WTC11 (cell line): Measurements from ENCODE around the gene BAG1. TPM values are rescaled to one million over a fixed set of nuclear protein-coding genes. Genes with fewer than 3 reads are reported as not detected.

Source experiments
- CBFB ChIP-seq: sonication (generic); formaldehyde crosslinking; IDR thresholded peaks from 2 replicates; pipeline ENCODE4 v1.8.1; 2022; ENCODE audit warnings: mild to moderate bottlenecking, low read depth, missing genetic modification reagents
- ETV6 ChIP-seq: sonication (generic); formaldehyde crosslinking; IDR thresholded peaks from 2 replicates; pipeline ENCODE4 v1.8.1; 2022; ENCODE audit warnings: mild to moderate bottlenecking, missing genetic modification reagents
- FOXK1 ChIP-seq: sonication (generic); formaldehyde crosslinking; IDR thresholded peaks from 2 replicates; pipeline ENCODE4 v1.8.0; 2022; ENCODE audit warnings: mild to moderate bottlenecking, moderate library complexity, missing genetic modification reagents
- GTF2I ChIP-seq: fragments of 250-450 bp; sonication (Bioruptor Pico); conservative IDR thresholded peaks from 2 replicates; pipeline ENCODE4 v1.4.0; 2021; ENCODE audit warnings: mild to moderate bottlenecking
- JAZF1 ChIP-seq: fragments of 250-450 bp; sonication (Bioruptor Pico); IDR thresholded peaks from 2 replicates; pipeline ENCODE4 v1.9.0; 2021; ENCODE audit warnings: moderate library complexity, mild to moderate bottlenecking, inconsistent platforms
- KAT7 ChIP-seq: sonication (generic); formaldehyde crosslinking; IDR thresholded peaks from 2 replicates; pipeline ENCODE4 v1.8.1; 2023; ENCODE audit warnings: missing genetic modification reagents, mild to moderate bottlenecking, borderline replicate concordance
- MYBL2 ChIP-seq: sonication (generic); formaldehyde crosslinking; IDR thresholded peaks from 2 replicates; pipeline ENCODE4 v1.8.1; 2023; ENCODE audit warnings: mild to moderate bottlenecking, moderate library complexity, missing genetic modification reagents
- NR1H2 ChIP-seq: sonication (generic); formaldehyde crosslinking; IDR thresholded peaks from 2 replicates; pipeline ENCODE4 v1.9.0; 2021; ENCODE audit warnings: mild to moderate bottlenecking, moderate library complexity, missing genetic modification reagents
- NR2C2 ChIP-seq: sonication (generic); formaldehyde crosslinking; IDR thresholded peaks from 2 replicates; pipeline ENCODE4 v1.8.0; 2022; ENCODE audit warnings: mild to moderate bottlenecking, missing genetic modification reagents
- NR3C1 ChIP-seq: sonication (generic); formaldehyde crosslinking; conservative IDR thresholded peaks from 2 replicates; pipeline ENCODE4 v1.8.1; 2023; ENCODE audit warnings: low read depth, mild to moderate bottlenecking, missing genetic modification reagents
- PRRX2 ChIP-seq: fragments of 250-450 bp; sonication (Bioruptor Pico); IDR thresholded peaks from 2 replicates; pipeline ENCODE4 v1.8.0; 2021; ENCODE audit warnings: mild to moderate bottlenecking
- RORB ChIP-seq: fragments of 250-450 bp; sonication (Bioruptor Pico); IDR thresholded peaks from 2 replicates; pipeline ENCODE4 v1.9.0; 2021; ENCODE audit warnings: mild to moderate bottlenecking
- TEAD1 ChIP-seq: sonication (generic); formaldehyde crosslinking; IDR thresholded peaks from 2 replicates; pipeline ENCODE4 v1.8.0; 2022; ENCODE audit warnings: mild to moderate bottlenecking, missing genetic modification reagents
- ZNF263 ChIP-seq: sonication (generic); formaldehyde crosslinking; IDR thresholded peaks from 2 replicates; pipeline ENCODE4 v1.8.1; 2022; ENCODE audit warnings: low read depth, mild to moderate bottlenecking, moderate library complexity, missing genetic modification reagents
- ZNF396 ChIP-seq: fragments of 250-450 bp; sonication (Bioruptor Pico); IDR thresholded peaks from 2 replicates; pipeline ENCODE4 v1.8.0; 2021; ENCODE audit warnings: mild to moderate bottlenecking, moderate library complexity, borderline replicate concordance
- ZNF416 ChIP-seq: fragments of 250-450 bp; sonication (Bioruptor Pico); IDR thresholded peaks from 2 replicates; pipeline ENCODE4 v1.9.0; 2021; ENCODE audit warnings: mild to moderate bottlenecking, inconsistent platforms
- ZNF671 ChIP-seq: fragments of 250-450 bp; sonication (Bioruptor Pico); IDR thresholded peaks from 2 replicates; pipeline ENCODE4 v1.8.0; 2021; ENCODE audit warnings: mild to moderate bottlenecking
- total RNA-seq: library from RNA; stranded (reverse); gene quantifications from 3 replicates; pipeline ENCODE4 v1.2.3, GENCODE V29; 2021
- TF ChIP-seq, protein P1 (sequence below): sonication (generic); formaldehyde crosslinking; conservative IDR thresholded peaks from 2 replicates; pipeline ENCODE4 v1.8.1; 2023; ENCODE audit warnings: mild to moderate bottlenecking, low read depth, missing genetic modification reagents, moderate library complexity
- TF ChIP-seq, protein P2 (sequence below): sonication (generic); formaldehyde crosslinking; conservative IDR thresholded peaks from 2 replicates; pipeline ENCODE4 v1.8.1; 2022; ENCODE audit warnings: mild to moderate bottlenecking, missing genetic modification reagents
- TF ChIP-seq, protein P3 (sequence below): fragments of 250-450 bp; sonication (Bioruptor Pico); IDR thresholded peaks from 2 replicates; pipeline ENCODE4 v1.9.0; 2021; ENCODE audit warnings: mild to moderate bottlenecking
- TF ChIP-seq, protein P4 (sequence below): fragments of 250-450 bp; sonication (Bioruptor Pico); conservative IDR thresholded peaks from 2 replicates; pipeline ENCODE4 v1.9.0; 2021; ENCODE audit warnings: mild to moderate bottlenecking
- TF ChIP-seq, protein P5 (sequence below): fragments of 200-600 bp; IDR thresholded peaks from 2 replicates; pipeline ENCODE4 v1.8.0; 2022; ENCODE audit warnings: antibody characterized with exemption
- TF ChIP-seq, protein P6 (sequence below): sonication (generic); formaldehyde crosslinking; IDR thresholded peaks from 2 replicates; pipeline ENCODE4 v1.8.1; 2023; ENCODE audit warnings: mild to moderate bottlenecking, missing genetic modification reagents, moderate library complexity
- TF ChIP-seq, protein P7 (sequence below): sonication (generic); formaldehyde crosslinking; IDR thresholded peaks from 2 replicates; pipeline ENCODE4 v1.8.0; 2023; ENCODE audit warnings: missing genetic modification reagents
- TF ChIP-seq, protein P8 (sequence below): sonication (generic); formaldehyde crosslinking; IDR thresholded peaks from 2 replicates; pipeline ENCODE4 v1.8.1; 2023; ENCODE audit warnings: mild to moderate bottlenecking, missing genetic modification reagents, moderate library complexity
- TF ChIP-seq, protein P9 (sequence below): fragments of 250-450 bp; sonication (Bioruptor Pico); IDR thresholded peaks from 2 replicates; pipeline ENCODE4 v1.8.0; 2021; ENCODE audit warnings: mild to moderate bottlenecking

The BAG1 gene
- total RNA-seq, 1 experiment from 2014 or later: 52.9 TPM

DNA sequence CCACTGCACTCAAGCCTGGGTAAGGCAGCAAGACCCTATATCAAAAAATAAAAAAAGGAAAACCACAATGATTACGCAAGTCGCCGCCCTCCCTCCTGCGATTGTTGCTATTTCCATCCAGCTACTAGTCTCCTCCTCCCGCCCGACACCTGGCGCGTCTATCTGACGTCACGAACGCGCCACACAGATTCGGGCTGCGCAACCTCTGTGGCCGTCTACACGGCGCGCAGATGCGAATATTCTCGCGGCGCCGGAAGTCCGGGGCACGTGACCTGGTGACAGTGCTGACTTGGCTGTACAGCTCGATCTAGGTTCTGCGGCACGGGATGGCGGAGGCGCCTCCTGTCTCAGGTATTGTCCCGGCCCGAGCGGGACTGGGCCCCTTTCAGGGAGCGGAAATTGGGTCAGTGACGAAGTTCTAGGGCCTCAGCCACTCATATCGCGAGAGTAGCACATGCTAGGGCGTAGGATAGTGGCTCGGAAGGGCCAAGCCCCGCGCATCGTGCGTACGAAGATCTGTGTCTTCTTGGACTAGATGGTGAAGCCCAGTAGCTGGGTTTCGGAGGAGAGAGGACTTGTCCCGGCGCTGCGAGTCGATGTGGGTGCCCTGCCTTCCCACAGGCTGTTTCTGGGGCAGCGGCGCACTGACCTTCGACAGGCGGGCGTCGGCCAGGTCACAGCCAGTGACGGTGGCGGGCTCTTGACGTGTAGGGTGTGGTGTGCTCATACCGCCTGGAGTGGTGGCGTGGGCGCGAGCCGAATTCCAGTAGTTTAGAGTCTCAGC, 25.9 kb upstream of the BAG1 start, which contains the start of gene NFX1 (continued):
- TF ChIP-seq NR2C2 (CRISPR knock-in tag) (no peak), FOXK1 (CRISPR knock-in tag) (peak; percentile 99), JAZF1 (CRISPR knock-in tag) (no peak), NR3C1 (CRISPR knock-in tag) (no peak), ETV6 (peak; percentile 90), ZNF671 (no peak), RORB (CRISPR knock-in tag) (no peak), MYBL2 (CRISPR knock-in tag) (0 out of 2 replicates have a peak, but pooled peaks have one; percentile 50), NR1H2 (CRISPR knock-in tag) (no peak), ZNF263 (CRISPR knock-in tag) (no peak), TEAD1 (CRISPR knock-in tag) (peak; percentile 74; the same call in 1 of the 2 replicates), ZNF396 (no peak), PRRX2 (no peak), CBFB (CRISPR knock-in tag) (peak; percentile 94), KAT7 (CRISPR knock-in tag) (no peak; the same call in 1 of the 2 replicates), ZNF416 (CRISPR knock-in tag) (no peak), GTF2I (CRISPR knock-in tag) (no peak)
- TF ChIP-seq, protein P1, sequence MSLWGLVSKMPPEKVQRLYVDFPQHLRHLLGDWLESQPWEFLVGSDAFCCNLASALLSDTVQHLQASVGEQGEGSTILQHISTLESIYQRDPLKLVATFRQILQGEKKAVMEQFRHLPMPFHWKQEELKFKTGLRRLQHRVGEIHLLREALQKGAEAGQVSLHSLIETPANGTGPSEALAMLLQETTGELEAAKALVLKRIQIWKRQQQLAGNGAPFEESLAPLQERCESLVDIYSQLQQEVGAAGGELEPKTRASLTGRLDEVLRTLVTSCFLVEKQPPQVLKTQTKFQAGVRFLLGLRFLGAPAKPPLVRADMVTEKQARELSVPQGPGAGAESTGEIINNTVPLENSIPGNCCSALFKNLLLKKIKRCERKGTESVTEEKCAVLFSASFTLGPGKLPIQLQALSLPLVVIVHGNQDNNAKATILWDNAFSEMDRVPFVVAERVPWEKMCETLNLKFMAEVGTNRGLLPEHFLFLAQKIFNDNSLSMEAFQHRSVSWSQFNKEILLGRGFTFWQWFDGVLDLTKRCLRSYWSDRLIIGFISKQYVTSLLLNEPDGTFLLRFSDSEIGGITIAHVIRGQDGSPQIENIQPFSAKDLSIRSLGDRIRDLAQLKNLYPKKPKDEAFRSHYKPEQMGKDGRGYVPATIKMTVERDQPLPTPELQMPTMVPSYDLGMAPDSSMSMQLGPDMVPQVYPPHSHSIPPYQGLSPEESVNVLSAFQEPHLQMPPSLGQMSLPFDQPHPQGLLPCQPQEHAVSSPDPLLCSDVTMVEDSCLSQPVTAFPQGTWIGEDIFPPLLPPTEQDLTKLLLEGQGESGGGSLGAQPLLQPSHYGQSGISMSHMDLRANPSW (CRISPR knock-in tag): no peak
- TF ChIP-seq, protein P2, sequence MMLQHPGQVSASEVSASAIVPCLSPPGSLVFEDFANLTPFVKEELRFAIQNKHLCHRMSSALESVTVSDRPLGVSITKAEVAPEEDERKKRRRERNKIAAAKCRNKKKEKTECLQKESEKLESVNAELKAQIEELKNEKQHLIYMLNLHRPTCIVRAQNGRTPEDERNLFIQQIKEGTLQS (CRISPR knock-in tag): no peak
- TF ChIP-seq, protein P3, sequence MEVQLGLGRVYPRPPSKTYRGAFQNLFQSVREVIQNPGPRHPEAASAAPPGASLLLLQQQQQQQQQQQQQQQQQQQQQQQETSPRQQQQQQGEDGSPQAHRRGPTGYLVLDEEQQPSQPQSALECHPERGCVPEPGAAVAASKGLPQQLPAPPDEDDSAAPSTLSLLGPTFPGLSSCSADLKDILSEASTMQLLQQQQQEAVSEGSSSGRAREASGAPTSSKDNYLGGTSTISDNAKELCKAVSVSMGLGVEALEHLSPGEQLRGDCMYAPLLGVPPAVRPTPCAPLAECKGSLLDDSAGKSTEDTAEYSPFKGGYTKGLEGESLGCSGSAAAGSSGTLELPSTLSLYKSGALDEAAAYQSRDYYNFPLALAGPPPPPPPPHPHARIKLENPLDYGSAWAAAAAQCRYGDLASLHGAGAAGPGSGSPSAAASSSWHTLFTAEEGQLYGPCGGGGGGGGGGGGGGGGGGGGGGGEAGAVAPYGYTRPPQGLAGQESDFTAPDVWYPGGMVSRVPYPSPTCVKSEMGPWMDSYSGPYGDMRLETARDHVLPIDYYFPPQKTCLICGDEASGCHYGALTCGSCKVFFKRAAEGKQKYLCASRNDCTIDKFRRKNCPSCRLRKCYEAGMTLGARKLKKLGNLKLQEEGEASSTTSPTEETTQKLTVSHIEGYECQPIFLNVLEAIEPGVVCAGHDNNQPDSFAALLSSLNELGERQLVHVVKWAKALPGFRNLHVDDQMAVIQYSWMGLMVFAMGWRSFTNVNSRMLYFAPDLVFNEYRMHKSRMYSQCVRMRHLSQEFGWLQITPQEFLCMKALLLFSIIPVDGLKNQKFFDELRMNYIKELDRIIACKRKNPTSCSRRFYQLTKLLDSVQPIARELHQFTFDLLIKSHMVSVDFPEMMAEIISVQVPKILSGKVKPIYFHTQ (CRISPR knock-in tag): no peak
- TF ChIP-seq, protein P4, sequence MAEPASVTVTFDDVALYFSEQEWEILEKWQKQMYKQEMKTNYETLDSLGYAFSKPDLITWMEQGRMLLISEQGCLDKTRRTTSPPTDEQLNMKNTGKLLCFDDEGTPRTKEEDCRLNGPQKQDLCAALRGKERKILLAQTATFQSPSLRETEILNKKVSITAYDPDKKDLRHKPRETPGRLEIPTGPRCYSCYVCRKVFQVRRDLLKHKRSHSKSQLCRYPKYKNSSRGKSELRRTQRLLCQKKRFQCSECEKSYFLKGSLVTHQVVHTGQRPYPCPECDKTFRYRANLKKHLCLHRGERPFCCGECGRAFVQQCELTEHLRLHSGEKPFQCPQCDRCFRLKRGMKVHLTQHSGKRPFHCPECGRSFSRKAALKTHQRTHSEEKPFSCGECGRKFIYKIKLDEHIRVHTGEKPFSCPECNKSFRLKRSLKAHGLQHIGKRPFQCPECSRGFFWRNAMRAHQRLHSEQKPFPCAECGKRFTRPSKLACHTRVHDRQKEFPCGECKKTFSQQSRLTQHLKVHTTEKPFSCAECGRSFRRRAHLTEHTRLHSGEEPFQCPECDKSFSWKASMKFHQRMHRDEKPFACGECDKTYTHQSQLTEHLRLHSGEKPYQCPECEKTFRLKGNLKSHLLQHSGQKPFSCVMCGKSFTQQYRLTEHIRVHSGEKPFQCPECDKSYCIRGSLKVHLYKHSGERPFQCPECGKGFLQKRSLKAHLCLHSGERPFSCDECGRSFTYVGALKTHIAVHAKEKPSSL (CRISPR knock-in tag): no peak
- TF ChIP-seq, protein P5, sequence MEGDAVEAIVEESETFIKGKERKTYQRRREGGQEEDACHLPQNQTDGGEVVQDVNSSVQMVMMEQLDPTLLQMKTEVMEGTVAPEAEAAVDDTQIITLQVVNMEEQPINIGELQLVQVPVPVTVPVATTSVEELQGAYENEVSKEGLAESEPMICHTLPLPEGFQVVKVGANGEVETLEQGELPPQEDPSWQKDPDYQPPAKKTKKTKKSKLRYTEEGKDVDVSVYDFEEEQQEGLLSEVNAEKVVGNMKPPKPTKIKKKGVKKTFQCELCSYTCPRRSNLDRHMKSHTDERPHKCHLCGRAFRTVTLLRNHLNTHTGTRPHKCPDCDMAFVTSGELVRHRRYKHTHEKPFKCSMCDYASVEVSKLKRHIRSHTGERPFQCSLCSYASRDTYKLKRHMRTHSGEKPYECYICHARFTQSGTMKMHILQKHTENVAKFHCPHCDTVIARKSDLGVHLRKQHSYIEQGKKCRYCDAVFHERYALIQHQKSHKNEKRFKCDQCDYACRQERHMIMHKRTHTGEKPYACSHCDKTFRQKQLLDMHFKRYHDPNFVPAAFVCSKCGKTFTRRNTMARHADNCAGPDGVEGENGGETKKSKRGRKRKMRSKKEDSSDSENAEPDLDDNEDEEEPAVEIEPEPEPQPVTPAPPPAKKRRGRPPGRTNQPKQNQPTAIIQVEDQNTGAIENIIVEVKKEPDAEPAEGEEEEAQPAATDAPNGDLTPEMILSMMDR: no peak
- TF ChIP-seq, protein P6, sequence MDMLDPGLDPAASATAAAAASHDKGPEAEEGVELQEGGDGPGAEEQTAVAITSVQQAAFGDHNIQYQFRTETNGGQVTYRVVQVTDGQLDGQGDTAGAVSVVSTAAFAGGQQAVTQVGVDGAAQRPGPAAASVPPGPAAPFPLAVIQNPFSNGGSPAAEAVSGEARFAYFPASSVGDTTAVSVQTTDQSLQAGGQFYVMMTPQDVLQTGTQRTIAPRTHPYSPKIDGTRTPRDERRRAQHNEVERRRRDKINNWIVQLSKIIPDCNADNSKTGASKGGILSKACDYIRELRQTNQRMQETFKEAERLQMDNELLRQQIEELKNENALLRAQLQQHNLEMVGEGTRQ (CRISPR knock-in tag): peak; percentile 99
- TF ChIP-seq, protein P7, sequence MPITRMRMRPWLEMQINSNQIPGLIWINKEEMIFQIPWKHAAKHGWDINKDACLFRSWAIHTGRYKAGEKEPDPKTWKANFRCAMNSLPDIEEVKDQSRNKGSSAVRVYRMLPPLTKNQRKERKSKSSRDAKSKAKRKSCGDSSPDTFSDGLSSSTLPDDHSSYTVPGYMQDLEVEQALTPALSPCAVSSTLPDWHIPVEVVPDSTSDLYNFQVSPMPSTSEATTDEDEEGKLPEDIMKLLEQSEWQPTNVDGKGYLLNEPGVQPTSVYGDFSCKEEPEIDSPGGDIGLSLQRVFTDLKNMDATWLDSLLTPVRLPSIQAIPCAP (CRISPR knock-in tag): peak; percentile 61; the same call in 1 of the 2 replicates
- TF ChIP-seq, protein P8, sequence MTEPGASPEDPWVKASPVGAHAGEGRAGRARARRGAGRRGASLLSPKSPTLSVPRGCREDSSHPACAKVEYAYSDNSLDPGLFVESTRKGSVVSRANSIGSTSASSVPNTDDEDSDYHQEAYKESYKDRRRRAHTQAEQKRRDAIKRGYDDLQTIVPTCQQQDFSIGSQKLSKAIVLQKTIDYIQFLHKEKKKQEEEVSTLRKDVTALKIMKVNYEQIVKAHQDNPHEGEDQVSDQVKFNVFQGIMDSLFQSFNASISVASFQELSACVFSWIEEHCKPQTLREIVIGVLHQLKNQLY (CRISPR knock-in tag): no peak
- TF ChIP-seq, protein P9, sequence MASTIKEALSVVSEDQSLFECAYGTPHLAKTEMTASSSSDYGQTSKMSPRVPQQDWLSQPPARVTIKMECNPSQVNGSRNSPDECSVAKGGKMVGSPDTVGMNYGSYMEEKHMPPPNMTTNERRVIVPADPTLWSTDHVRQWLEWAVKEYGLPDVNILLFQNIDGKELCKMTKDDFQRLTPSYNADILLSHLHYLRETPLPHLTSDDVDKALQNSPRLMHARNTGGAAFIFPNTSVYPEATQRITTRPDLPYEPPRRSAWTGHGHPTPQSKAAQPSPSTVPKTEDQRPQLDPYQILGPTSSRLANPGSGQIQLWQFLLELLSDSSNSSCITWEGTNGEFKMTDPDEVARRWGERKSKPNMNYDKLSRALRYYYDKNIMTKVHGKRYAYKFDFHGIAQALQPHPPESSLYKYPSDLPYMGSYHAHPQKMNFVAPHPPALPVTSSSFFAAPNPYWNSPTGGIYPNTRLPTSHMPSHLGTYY (CRISPR knock-in tag): no peak
